PC-3 (cell line): ENCODE measurements around the gene HAVCR1. TPM values are rescaled to one million over a fixed set of nuclear protein-coding genes. Genes with fewer than 3 reads are reported as not detected.

ENCODE experiments used
- ATAC-seq: fragments of 200-7000 bp; cut with Tn5 transposase; 2 replicates; pipeline ENCODE4 v1.9.1; 2020; ENCODE audit warnings: mild to moderate bottlenecking, moderate library complexity
- BruUV-seq: library from RNA; stranded (reverse); fragments of 400-500 nt; replicated peaks from 2 replicates; lab custom pipeline; 2021; lab: Mats Ljungman, UMichigan
- CTCF ChIA-PET: fragments of 300-600 bp; sonication (Branson Sonifier 250); formaldehyde crosslinking; loops from one replicate; lab custom pipeline; 2022; ENCODE audit warnings: antibody characterized with exemption; lab: Charles Lee
- POLR2A ChIA-PET: fragments of 300-600 bp; sonication (Branson Sonifier 250); formaldehyde crosslinking; loops from one replicate; lab custom pipeline; 2022; ENCODE audit warnings: antibody characterized with exemption; ENCODE audit not compliant: unreplicated experiment; lab: Charles Lee
- DNase-seq: peaks from one replicate; pipeline ENCODE4 v3.0.0-alpha.2; 2015
- H2AFZ ChIP-seq: fragments of 300-600 bp; sonication (generic); 2 replicates; pipeline ENCODE4 v1.6.0; 2016; ENCODE audit warnings: antibody characterized with exemption, low read length
- H3F3A ChIP-seq: fragments of 300-600 bp; sonication (generic); one replicate; pipeline ENCODE4 v1.6.0; 2017; ENCODE audit warnings: antibody characterized with exemption, low read length, control low read depth, mild to moderate bottlenecking; ENCODE audit not compliant: unreplicated experiment
- H3K27ac ChIP-seq: fragments of 300-600 bp; sonication (generic); 2 replicates; pipeline ENCODE4 v1.5.1; 2016; ENCODE audit warnings: mild to moderate bottlenecking, low read length
- H3K27me3 ChIP-seq: fragments of 300-600 bp; sonication (generic); 2 replicates; pipeline ENCODE4 v1.6.1; 2016; ENCODE audit warnings: low read length, mixed read lengths
- H3K36me3 ChIP-seq: fragments of 300-600 bp; sonication (generic); 2 replicates; pipeline ENCODE4 v1.6.1; 2016; ENCODE audit warnings: low read depth, mixed run types, low read length, mixed read lengths
- H3K4me1 ChIP-seq: fragments of 300-600 bp; sonication (generic); 2 replicates; pipeline ENCODE4 v1.5.1; 2016; ENCODE audit warnings: low read length; ENCODE audit not compliant: insufficient read depth
- H3K4me2 ChIP-seq: fragments of 300-600 bp; sonication (generic); 2 replicates; pipeline ENCODE4 v1.6.0; 2016; ENCODE audit warnings: low read length
- H3K4me3 ChIP-seq: fragments of 300-600 bp; sonication (generic); 2 replicates; pipeline ENCODE4 v1.5.1; 2016; ENCODE audit warnings: mild to moderate bottlenecking, low read length, mixed read lengths
- H3K79me2 ChIP-seq: fragments of 300-600 bp; sonication (generic); 2 replicates; pipeline ENCODE4 v1.6.1; 2017; ENCODE audit warnings: low read length, mixed read lengths
- H3K9ac ChIP-seq: fragments of 300-600 bp; sonication (generic); 2 replicates; pipeline ENCODE4 v1.6.0; 2016; ENCODE audit warnings: mild to moderate bottlenecking, low read length
- H3K9me2 ChIP-seq: fragments of 300-600 bp; sonication (generic); replicated peaks from 2 replicates; pipeline ENCODE4 v1.6.1; 2016; ENCODE audit warnings: mixed run types, low read length, mixed read lengths
- H3K9me3 ChIP-seq: fragments of 300-600 bp; sonication (generic); 2 replicates; pipeline ENCODE4 v1.6.1; 2016; ENCODE audit warnings: low read length, mixed read lengths
- H4K20me1 ChIP-seq: fragments of 300-600 bp; sonication (generic); 2 replicates; pipeline ENCODE4 v1.6.1; 2016; ENCODE audit warnings: low read length, mixed read lengths
- CTCF ChIP-seq: fragments of 300-600 bp; sonication (generic); conservative IDR thresholded peaks from 2 replicates; pipeline ENCODE4 v1.5.1; 2017; ENCODE audit warnings: antibody characterized with exemption, low read depth, mild to moderate bottlenecking, low read length
- EZH2 ChIP-seq: fragments of 300-600 bp; sonication (generic); IDR thresholded peaks from one replicate; pipeline ENCODE4 v1.6.1; 2017; ENCODE audit warnings: antibody characterized with exemption, mild to moderate bottlenecking, low read length; ENCODE audit not compliant: unreplicated experiment
- EZH2phosphoT487 ChIP-seq: fragments of 300-600 bp; sonication (generic); IDR thresholded peaks from 2 replicates; pipeline ENCODE4 v1.6.1; 2018; ENCODE audit warnings: mild to moderate bottlenecking, antibody characterized with exemption, low read length, borderline replicate concordance
- intact Hi-C: fragments of 100-400 bp; cut with micrococcal nuclease; formaldehyde crosslinking; loops from 2 replicates; pipeline ENCODE4 v1.9.0; 2023
- total RNA-seq: library from RNA; depleted of rRNA; stranded (reverse); fragments of >200 nt; gene quantifications from 2 replicates; pipeline ENCODE4 v1.2.3, GENCODE V29; 2014

HAVCR1 gene
- total RNA-seq, 1 experiment from 2014 or later, result not detected

- Histone ChIP-seq H3K9me2 (no peaks in the 10 kb centered on the region), H3F3A (no peaks in the 10 kb centered on the region), H3K4me1 (peaks cover 15% of the 10 kb centered on the region), H3K27me3 (no peaks in the 10 kb centered on the region), H2AFZ (no peak overlapping the region), H3K79me2 (no peaks in the 10 kb centered on the region), H3K4me2 (no peak overlapping the region), H3K9me3 (no peaks in the 10 kb centered on the region), H3K36me3 (no peaks in the 10 kb centered on the region), H3K27ac (no peak overlapping the region), H3K9ac (no peak overlapping the region), H4K20me1 (no peaks in the 10 kb centered on the region), H3K4me3 (no peak overlapping the region)
- POLR2A ChIA-PET, result no interaction called here
- intact Hi-C loops, result no loop called here
- TF ChIP-seq EZH2phosphoT487 (no peak), EZH2 (no peak), CTCF (no peak)
- CTCF ChIA-PET, result no interaction called here
- no peak for ATAC-seq
- no TSS peak for BruUV-seq
- DNase-seq, result no peak
Observed at GRCh38 chr5:157068339-157068738, 9.4 kb upstream of the HAVCR1 start.

GRCh38 chr5:157067005-157067404 lies 8.1 kb upstream of the HAVCR1 start:
- Histone ChIP-seq H3K27me3 (no peaks in the 10 kb centered on the region), H3K27ac (no peak overlapping the region), H4K20me1 (no peaks in the 10 kb centered on the region), H3K9me2 (no peaks in the 10 kb centered on the region), H3K4me3 (no peak overlapping the region), H3K9ac (no peak overlapping the region), H3K4me2 (no peak overlapping the region), H3K79me2 (no peaks in the 10 kb centered on the region), H3F3A (no peaks in the 10 kb centered on the region), H3K9me3 (no peaks in the 10 kb centered on the region), H2AFZ (no peak overlapping the region), H3K4me1 (peaks cover 4% of the 10 kb centered on the region), H3K36me3 (no peaks in the 10 kb centered on the region)
- no peak for ATAC-seq
- ChIA-PET CTCF (no interaction called here), POLR2A (no interaction called here)
- TF ChIP-seq CTCF (no peak), EZH2 (no peak), EZH2phosphoT487 (no peak)
- no peak for DNase-seq
- no TSS peak for BruUV-seq
- intact Hi-C loops, result no loop called here

GRCh38 chr5:157066080-157066479 lies 7.2 kb upstream of the HAVCR1 start:
- no peak overlapping the region for H3K27ac ChIP-seq
- CTCF ChIA-PET, result no interaction called here
- intact Hi-C loops, result no loop called here

More at GRCh38 chr5:157066080-157066479, 7.2 kb upstream of the HAVCR1 start:
- Histone ChIP-seq H3K9ac (no peak overlapping the region), H2AFZ (no peak overlapping the region), H3K36me3 (no peaks in the 10 kb centered on the region), H3K4me2 (no peak overlapping the region), H3K79me2 (no peaks in the 10 kb centered on the region), H3K9me2 (no peaks in the 10 kb centered on the region), H4K20me1 (no peaks in the 10 kb centered on the region), H3K4me1 (no peaks in the 10 kb centered on the region), H3F3A (no peaks in the 10 kb centered on the region), H3K9me3 (no peaks in the 10 kb centered on the region), H3K4me3 (no peak overlapping the region), H3K27me3 (no peaks in the 10 kb centered on the region)
- POLR2A ChIA-PET, result interaction anchor here (0.7 kb wide), 1 partner anchor 32 kb away, joined by 4 read pairs; no protein-coding TSS in a partner anchor
- DNase-seq (no peak), ATAC-seq (no peak)
- no TSS peak for BruUV-seq
- TF ChIP-seq EZH2, result no peak
- no peak for TF ChIP-seq CTCF
- TF ChIP-seq EZH2phosphoT487, result no peak
